Measurements from ENCODE around the gene POMC.
"Not testable (repeated sequence)": the region's sequence is repeated elsewhere in the genome, so short reads cannot be mapped to it uniquely, and the experiment has no call there.

DNA sequence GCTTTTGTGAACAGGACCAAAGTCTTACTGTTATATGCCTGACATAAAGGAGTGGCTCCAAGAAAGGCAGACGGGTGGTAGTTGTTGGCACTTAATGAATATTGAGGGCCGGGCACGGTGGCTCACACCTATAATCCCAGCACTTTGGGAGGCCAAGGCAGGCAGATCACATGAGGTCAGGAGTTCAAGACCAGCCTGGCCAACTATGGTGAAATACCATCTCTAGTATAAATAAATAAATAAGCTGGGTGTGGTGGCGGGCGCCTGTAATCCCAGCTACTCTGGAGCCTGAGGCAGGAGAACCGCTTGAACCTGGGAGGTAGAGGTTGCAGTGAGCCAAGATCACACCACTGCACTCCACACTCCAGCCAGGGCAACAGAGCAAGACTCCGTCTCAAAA, 6.3 kb downstream of the POMC start:
- TF ChIP-seq, protein P1, sequence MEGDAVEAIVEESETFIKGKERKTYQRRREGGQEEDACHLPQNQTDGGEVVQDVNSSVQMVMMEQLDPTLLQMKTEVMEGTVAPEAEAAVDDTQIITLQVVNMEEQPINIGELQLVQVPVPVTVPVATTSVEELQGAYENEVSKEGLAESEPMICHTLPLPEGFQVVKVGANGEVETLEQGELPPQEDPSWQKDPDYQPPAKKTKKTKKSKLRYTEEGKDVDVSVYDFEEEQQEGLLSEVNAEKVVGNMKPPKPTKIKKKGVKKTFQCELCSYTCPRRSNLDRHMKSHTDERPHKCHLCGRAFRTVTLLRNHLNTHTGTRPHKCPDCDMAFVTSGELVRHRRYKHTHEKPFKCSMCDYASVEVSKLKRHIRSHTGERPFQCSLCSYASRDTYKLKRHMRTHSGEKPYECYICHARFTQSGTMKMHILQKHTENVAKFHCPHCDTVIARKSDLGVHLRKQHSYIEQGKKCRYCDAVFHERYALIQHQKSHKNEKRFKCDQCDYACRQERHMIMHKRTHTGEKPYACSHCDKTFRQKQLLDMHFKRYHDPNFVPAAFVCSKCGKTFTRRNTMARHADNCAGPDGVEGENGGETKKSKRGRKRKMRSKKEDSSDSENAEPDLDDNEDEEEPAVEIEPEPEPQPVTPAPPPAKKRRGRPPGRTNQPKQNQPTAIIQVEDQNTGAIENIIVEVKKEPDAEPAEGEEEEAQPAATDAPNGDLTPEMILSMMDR (IDR thresholded peaks at IDR 0.05) = not testable (repeated sequence)
- TF ChIP-seq EZH2 (IDR thresholded peaks at IDR 0.05; ENCODE audit: borderline replicate concordance, insufficient read depth, low read depth, low read length, poor library complexity, severe bottlenecking) = not testable (repeated sequence)
